Colonic mucosa (tissue), 4 donors: Measurements from ENCODE around the gene PIGH. TPM values are rescaled to one million over a fixed set of nuclear protein-coding genes. Genes with fewer than 3 reads are reported as not detected.

Experiments used
- DNase-seq: peaks from one replicate; pipeline ENCODE4 v3.0.0-alpha.2; 2020
- H3K27ac ChIP-seq: fragments of 200-600 bp; one replicate; pipeline ENCODE4 v1.8.0; 2021
- H3K27me3 ChIP-seq: fragments of 200-600 bp; one replicate; pipeline ENCODE4 v1.8.0; 2021
- H3K36me3 ChIP-seq: fragments of 200-600 bp; one replicate; pipeline ENCODE4 v1.8.0; 2021
- H3K4me1 ChIP-seq: fragments of 200-600 bp; one replicate; pipeline ENCODE4 v1.8.0; 2021; ENCODE audit warnings: mild to moderate bottlenecking
- H3K4me3 ChIP-seq: fragments of 200-600 bp; one replicate; pipeline ENCODE4 v1.8.0; 2021
- H3K9ac ChIP-seq, 2 donors: one replicate each; pipeline ENCODE4 v1.7.0; 2013; ENCODE audit warnings: control low read depth in 2 of 2, low read depth in 2 of 2, low read length in 2 of 2
- H3K9me3 ChIP-seq: fragments of 200-600 bp; one replicate; pipeline ENCODE4 v1.8.0; 2021
- CTCF ChIP-seq: fragments of 200-600 bp; IDR thresholded peaks from one replicate; pipeline ENCODE4 v1.8.0; 2022; ENCODE audit warnings: antibody characterized with exemption, mild to moderate bottlenecking
- intact Hi-C: fragments of 100-400 bp; cut with DNase I; formaldehyde crosslinking; loops from one replicate; pipeline ENCODE4 v1.14.1; 2022
- total RNA-seq, 2 donors: library from RNA; stranded (reverse); fragmentation: NEBNext Ultra II Directional in 1 of 2; extraction: Animal tissue kit (Norgen Biotek cat#: 25700) in 1 of 2; gene quantifications; one replicate each; pipeline ENCODE4 v1.2.1, GENCODE V29; 2021
- donor health status: healthy.
- donor health status: DM: no; HTN: no; CAD: no.
- donor health status: DM: no; HTN: no; CAD: no.

Gene PIGH
- total RNA-seq, 2 donors from 2014 or later: 16.3 to 17.1 TPM

GRCh38 chr14:67641902-67642749 is 42.1 kb upstream of the PIGH start:
- Histone ChIP-seq H3K27me3 (no peaks in the 10 kb centered on the region), H3K4me1 (no peaks in the 10 kb centered on the region), H3K36me3 (no peaks in the 10 kb centered on the region), H3K27ac (no peak overlapping the region), H3K9me3 (no peaks in the 10 kb centered on the region), H3K4me3 (no peak overlapping the region), H3K9ac (no peak overlapping the region)
- no peak for DNase-seq
- intact Hi-C loops: no loop called here
- TF ChIP-seq CTCF: no peak

GRCh38 chr14:67641480-67641879 is 41.4 kb upstream of the PIGH start:
- H3K9ac ChIP-seq: no peak overlapping the region
- H3K27ac ChIP-seq: no peak overlapping the region
- H3K27me3 ChIP-seq: no peaks in the 10 kb centered on the region
- H3K4me1 ChIP-seq: no peaks in the 10 kb centered on the region
- TF ChIP-seq CTCF: no peak
- H3K4me3 ChIP-seq: no peak overlapping the region
- no peaks in the 10 kb centered on the region for H3K9me3 ChIP-seq
- intact Hi-C loops: no loop called here
- H3K36me3 ChIP-seq: no peaks in the 10 kb centered on the region
- DNase-seq: no peak

GRCh38 chr14:67638642-67639041 is 38.6 kb upstream of the PIGH start:
- intact Hi-C loops: no loop called here
- Histone ChIP-seq H3K4me1 (no peaks in the 10 kb centered on the region), H3K9ac (no peak overlapping the region), H3K27ac (no peak overlapping the region), H3K9me3 (no peaks in the 10 kb centered on the region), H3K4me3 (no peak overlapping the region), H3K36me3 (no peaks in the 10 kb centered on the region), H3K27me3 (no peaks in the 10 kb centered on the region)
- no peak for TF ChIP-seq CTCF
- DNase-seq: no peak

GRCh38 chr14:67636361-67636919 is 36.4 kb upstream of the PIGH start:
- TF ChIP-seq CTCF: no peak
- Histone ChIP-seq H3K9me3 (no peaks in the 10 kb centered on the region), H3K9ac (no peak overlapping the region), H3K36me3 (no peaks in the 10 kb centered on the region), H3K4me1 (no peaks in the 10 kb centered on the region), H3K4me3 (no peak overlapping the region), H3K27ac (no peak overlapping the region), H3K27me3 (no peaks in the 10 kb centered on the region)
- intact Hi-C loops: no loop called here
- no peak for DNase-seq

GRCh38 chr14:67633451-67634147 is 33.5 kb upstream of the PIGH start:
- no peaks in the 10 kb centered on the region for H3K4me1 ChIP-seq
- H3K9me3 ChIP-seq: no peaks in the 10 kb centered on the region
- H3K4me3 ChIP-seq: no peak overlapping the region
- no peaks in the 10 kb centered on the region for H3K27me3 ChIP-seq
- intact Hi-C loops: no loop called here
- no peak for DNase-seq
- H3K27ac ChIP-seq: no peak overlapping the region
- no peak for TF ChIP-seq CTCF
- no peak overlapping the region for H3K9ac ChIP-seq
- no peaks in the 10 kb centered on the region for H3K36me3 ChIP-seq
